NB4 (cell line): ENCODE data around the gene IFI16.

Experiments
- POLR2A ChIP-seq: IDR thresholded peaks from 2 replicates; pipeline ENCODE4 v1.6.1; 2011; ENCODE audit warnings: mild to moderate bottlenecking; ENCODE audit not compliant: insufficient read length; ENCODE audit errors: extremely low read depth
- TF ChIP-seq, protein P1 (sequence below): IDR thresholded peaks from one replicate; pipeline ENCODE4 v1.5.1; 2012; ENCODE audit warnings: low read depth, low read length

DNA sequence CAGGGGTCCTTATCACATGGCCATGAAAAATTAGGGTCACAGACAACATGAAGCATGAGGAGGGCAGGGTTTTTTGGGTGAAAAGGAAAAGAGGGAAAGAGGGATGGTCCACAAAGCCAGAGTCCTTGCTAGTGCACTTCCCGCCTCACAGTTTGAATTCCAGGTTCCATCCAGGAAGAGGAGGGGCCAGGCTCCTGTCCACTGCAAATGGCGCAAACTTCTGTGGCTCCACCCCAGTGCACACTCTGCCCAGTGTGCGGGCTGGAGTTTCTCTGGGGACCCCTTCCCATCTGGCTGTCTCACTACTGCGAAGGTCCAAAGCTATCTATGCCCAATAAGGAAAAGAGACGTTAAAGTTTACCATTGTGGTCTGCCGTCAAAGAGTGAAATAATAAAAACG is 49.0 kb downstream of the IFI16 start:
- TF ChIP-seq, protein P1, sequence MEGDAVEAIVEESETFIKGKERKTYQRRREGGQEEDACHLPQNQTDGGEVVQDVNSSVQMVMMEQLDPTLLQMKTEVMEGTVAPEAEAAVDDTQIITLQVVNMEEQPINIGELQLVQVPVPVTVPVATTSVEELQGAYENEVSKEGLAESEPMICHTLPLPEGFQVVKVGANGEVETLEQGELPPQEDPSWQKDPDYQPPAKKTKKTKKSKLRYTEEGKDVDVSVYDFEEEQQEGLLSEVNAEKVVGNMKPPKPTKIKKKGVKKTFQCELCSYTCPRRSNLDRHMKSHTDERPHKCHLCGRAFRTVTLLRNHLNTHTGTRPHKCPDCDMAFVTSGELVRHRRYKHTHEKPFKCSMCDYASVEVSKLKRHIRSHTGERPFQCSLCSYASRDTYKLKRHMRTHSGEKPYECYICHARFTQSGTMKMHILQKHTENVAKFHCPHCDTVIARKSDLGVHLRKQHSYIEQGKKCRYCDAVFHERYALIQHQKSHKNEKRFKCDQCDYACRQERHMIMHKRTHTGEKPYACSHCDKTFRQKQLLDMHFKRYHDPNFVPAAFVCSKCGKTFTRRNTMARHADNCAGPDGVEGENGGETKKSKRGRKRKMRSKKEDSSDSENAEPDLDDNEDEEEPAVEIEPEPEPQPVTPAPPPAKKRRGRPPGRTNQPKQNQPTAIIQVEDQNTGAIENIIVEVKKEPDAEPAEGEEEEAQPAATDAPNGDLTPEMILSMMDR, result no peak
- TF ChIP-seq POLR2A, result no peak
